GM12878 (cell line): ENCODE results near the gene UBA6. TPM values are rescaled to one million over a fixed set of nuclear protein-coding genes. Genes with fewer than 3 reads are reported as not detected.

ENCODE experiments used
- ATAC-seq: fragments of 200-7000 bp; cut with Tn5 transposase; 3 replicates; pipeline ENCODE4 v1.9.1; 2020; ENCODE audit warnings: mild to moderate bottlenecking, moderate library complexity
- BruUV-seq: library from RNA; stranded (reverse); fragments of 400-500 nt; replicated peaks from 2 replicates; lab custom pipeline; 2021; lab: Mats Ljungman, UMichigan
- CTCF ChIA-PET: fragments of 300-600 bp; sonication (Branson Sonifier 250); formaldehyde crosslinking; extraction: SDS; loops from one replicate; lab custom pipeline; 2021; ENCODE audit warnings: inconsistent platforms; lab: Yijun Ruan, JAX
- POLR2A ChIA-PET: fragments of 350-600 bp; formaldehyde crosslinking; extraction: SDS; loops from one replicate; lab custom pipeline; 2021; ENCODE audit warnings: inconsistent platforms; lab: Charles Lee
- RAD21 ChIA-PET: fragments of 300-600 bp; sonication (Branson Sonifier 250); formaldehyde crosslinking; loops from one replicate; lab custom pipeline; 2023; ENCODE audit warnings: antibody characterized with exemption; ENCODE audit not compliant: unreplicated experiment; lab: Charles Lee
- SMC1A ChIA-PET: fragments of 300-600 bp; sonication (Branson Sonifier 250); formaldehyde crosslinking; loops from one replicate; lab custom pipeline; 2023; ENCODE audit not compliant: unreplicated experiment, uncharacterized antibody; lab: Charles Lee
- DNase-seq: peaks from one replicate; pipeline ENCODE4 v3.0.0-alpha.2; 2011; ENCODE audit warnings: low read depth, low spot score
- FAIRE-seq: peaks from 3 replicates; lab custom pipeline; 2011; peaks lifted over from hg19 to GRCh38; lab: Jason Lieb, UNC
- H2AFZ ChIP-seq: 2 replicates; pipeline ENCODE4 v1.6.0; 2011; ENCODE audit warnings: low read depth, low read length, control low read depth; ENCODE audit not compliant: control insufficient read depth
- H3K27ac ChIP-seq: 2 replicates; pipeline ENCODE4 v1.5.1; 2011; ENCODE audit warnings: control low read depth; ENCODE audit not compliant: control insufficient read depth, insufficient read depth
- H3K27me3 ChIP-seq, 2 experiments: replicated peaks in 1 of 2; 2 replicates each; pipeline versions ENCODE4 v1.6.0 to v1.6.1; 2011; ENCODE audit warnings: low read length in 1 of 2; ENCODE audit not compliant: control insufficient read depth in 2 of 2, insufficient read depth in 2 of 2
- H3K36me3 ChIP-seq, 2 experiments: 2 replicates each; pipeline ENCODE4 v1.5.1; 2011; ENCODE audit warnings: low read length in 1 of 2; ENCODE audit not compliant: control insufficient read depth in 2 of 2, insufficient read depth in 2 of 2
- H3K4me1 ChIP-seq: 2 replicates; pipeline ENCODE4 v1.6.1; 2011; ENCODE audit warnings: mild to moderate bottlenecking, low read length, moderate library complexity, mixed read lengths; ENCODE audit not compliant: control insufficient read depth, insufficient read depth
- H3K4me2 ChIP-seq: 2 replicates; pipeline ENCODE4 v1.6.0; 2011; ENCODE audit warnings: control low read depth; ENCODE audit not compliant: control insufficient read depth, insufficient read depth
- H3K4me3 ChIP-seq: fragments of 200-600 bp; sonication (generic); 2 replicates; pipeline ENCODE4 v1.5.1; 2016
- H3K79me2 ChIP-seq: 2 replicates; pipeline ENCODE4 v1.6.0; 2011; ENCODE audit warnings: low read length; ENCODE audit not compliant: control insufficient read depth, insufficient read depth
- H3K9ac ChIP-seq: 2 replicates; pipeline ENCODE4 v1.8.0; 2011; ENCODE audit warnings: low read length, control low read depth, mixed read lengths; ENCODE audit not compliant: control insufficient read depth, insufficient read depth
- H3K9me3 ChIP-seq: replicated peaks from 3 replicates; pipeline ENCODE4 v1.5.1; 2011; ENCODE audit warnings: mild to moderate bottlenecking, low read length; ENCODE audit not compliant: control insufficient read depth, insufficient read depth
- H4K20me1 ChIP-seq: 2 replicates; pipeline ENCODE4 v1.6.0; 2011; ENCODE audit not compliant: control insufficient read depth, insufficient read depth
- MXI1 ChIP-seq: fragments of 150-350 bp; IDR thresholded peaks from 2 replicates; pipeline ENCODE4 v1.6.1; 2011; ENCODE audit warnings: low read depth, mild to moderate bottlenecking, inconsistent platforms, low read length, improper control_type of control experiment
- NBN ChIP-seq: fragments of 450-650 bp; IDR thresholded peaks from 2 replicates; pipeline ENCODE4 v1.6.1; 2016
- PBX3 ChIP-seq: IDR thresholded peaks from 2 replicates; pipeline ENCODE4 v1.6.1; 2011; ENCODE audit warnings: mild to moderate bottlenecking, low read depth, low read length, moderate library complexity; ENCODE audit not compliant: insufficient replicate concordance
- POU2F2 ChIP-seq: IDR thresholded peaks from 3 replicates; pipeline ENCODE4 v1.6.1; 2011; ENCODE audit warnings: low read depth, mild to moderate bottlenecking, low read length, borderline replicate concordance
- SREBF1 ChIP-seq: IDR thresholded peaks from 2 replicates; pipeline ENCODE4 v1.6.1; 2012; ENCODE audit warnings: mild to moderate bottlenecking, low read length
- TCF3 ChIP-seq: IDR thresholded peaks from 2 replicates; pipeline ENCODE4 v1.6.1; 2012; ENCODE audit warnings: low read depth, mild to moderate bottlenecking, low read length, borderline replicate concordance; ENCODE audit not compliant: insufficient read depth
- WRNIP1 ChIP-seq: IDR thresholded peaks from 2 replicates; pipeline ENCODE4 v1.6.1; 2011; ENCODE audit warnings: low read depth, low read length, improper control_type of control experiment, borderline replicate concordance
- WGBS: methylation state at CpG from one replicate; pipeline ENCODE4 v1.1.6; 2016; ENCODE audit warnings: low lambda C conversion rate; ENCODE audit not compliant: insufficient replicate concordance, insufficient coverage; ENCODE audit errors: missing lambda C conversion rate; 5-methylcytosine and 5-hydroxymethylcytosine counted together
- in situ Hi-C: fragments of 300-500 bp; cut with MboI; formaldehyde crosslinking; loops from 9 replicates; pipeline ENCODE4 v1.14.3; 2018; ENCODE audit warnings: mixed read lengths
- intact Hi-C: fragments of 100-400 bp; cut with micrococcal nuclease; formaldehyde crosslinking; loops from one replicate; pipeline ENCODE4 v1.14.2; 2022; ENCODE audit not compliant: unreplicated experiment
- polyA plus RNA-seq, 11 experiments: library from polyadenylated mRNA; depleted of rRNA in 4 of 11; unstranded in 6 of 11; stranded (reverse) in 5 of 11; fragments of >200 nt; fragmentation: Nextera tagmentation in 4 of 11; fragmentation: Illumina TruSeq in 1 of 11; extraction: Ambion mirVana in 4 of 11; extraction: Trizol in 1 of 11; gene quantifications; 1 replicate in 1 of 11; 2 replicates in 10 of 11; pipeline versions ENCODE4 v1.2.1 to v1.2.3, GENCODE V29; 2011 to 2016; ENCODE audit warnings: inconsistent platforms in 2 of 11, missing spikeins in 2 of 11, low read depth in 1 of 11
- total RNA-seq, 4 experiments: library from RNA; depleted of rRNA in 3 of 4; stranded (reverse); fragments of >200 nt in 3 of 4; fragmentation: Illumina TruSeq in 1 of 4; extraction: Trizol in 1 of 4; gene quantifications; 2 replicates each; pipeline versions ENCODE4 v1.2.1 to v1.2.3, GENCODE V29; 2013 to 2021
- TF ChIP-seq, protein P1 (sequence below): IDR thresholded peaks from 2 replicates; pipeline ENCODE4 v1.6.1; 2012; ENCODE audit warnings: mild to moderate bottlenecking, low read depth, low read length
- TF ChIP-seq, protein P2 (sequence below): IDR thresholded peaks from 2 replicates; pipeline ENCODE4 v1.6.1; 2011; ENCODE audit warnings: low read depth, mild to moderate bottlenecking, low read length, moderate library complexity, borderline replicate concordance; ENCODE audit errors: extremely low read depth
- TF ChIP-seq, protein P3 (sequence below): fragments of 450-650 bp; IDR thresholded peaks from 2 replicates; pipeline ENCODE4 v1.6.1; 2017; ENCODE audit warnings: mild to moderate bottlenecking, moderate library complexity

Gene UBA6
- total and polyA plus RNA-seq, 10 of the 15 experiments (the other 5 are each of a cell fraction or from before 2014, with no cell fraction given): 7.9 to 70.6 (median 34.7) TPM

- TF ChIP-seq, protein P1, sequence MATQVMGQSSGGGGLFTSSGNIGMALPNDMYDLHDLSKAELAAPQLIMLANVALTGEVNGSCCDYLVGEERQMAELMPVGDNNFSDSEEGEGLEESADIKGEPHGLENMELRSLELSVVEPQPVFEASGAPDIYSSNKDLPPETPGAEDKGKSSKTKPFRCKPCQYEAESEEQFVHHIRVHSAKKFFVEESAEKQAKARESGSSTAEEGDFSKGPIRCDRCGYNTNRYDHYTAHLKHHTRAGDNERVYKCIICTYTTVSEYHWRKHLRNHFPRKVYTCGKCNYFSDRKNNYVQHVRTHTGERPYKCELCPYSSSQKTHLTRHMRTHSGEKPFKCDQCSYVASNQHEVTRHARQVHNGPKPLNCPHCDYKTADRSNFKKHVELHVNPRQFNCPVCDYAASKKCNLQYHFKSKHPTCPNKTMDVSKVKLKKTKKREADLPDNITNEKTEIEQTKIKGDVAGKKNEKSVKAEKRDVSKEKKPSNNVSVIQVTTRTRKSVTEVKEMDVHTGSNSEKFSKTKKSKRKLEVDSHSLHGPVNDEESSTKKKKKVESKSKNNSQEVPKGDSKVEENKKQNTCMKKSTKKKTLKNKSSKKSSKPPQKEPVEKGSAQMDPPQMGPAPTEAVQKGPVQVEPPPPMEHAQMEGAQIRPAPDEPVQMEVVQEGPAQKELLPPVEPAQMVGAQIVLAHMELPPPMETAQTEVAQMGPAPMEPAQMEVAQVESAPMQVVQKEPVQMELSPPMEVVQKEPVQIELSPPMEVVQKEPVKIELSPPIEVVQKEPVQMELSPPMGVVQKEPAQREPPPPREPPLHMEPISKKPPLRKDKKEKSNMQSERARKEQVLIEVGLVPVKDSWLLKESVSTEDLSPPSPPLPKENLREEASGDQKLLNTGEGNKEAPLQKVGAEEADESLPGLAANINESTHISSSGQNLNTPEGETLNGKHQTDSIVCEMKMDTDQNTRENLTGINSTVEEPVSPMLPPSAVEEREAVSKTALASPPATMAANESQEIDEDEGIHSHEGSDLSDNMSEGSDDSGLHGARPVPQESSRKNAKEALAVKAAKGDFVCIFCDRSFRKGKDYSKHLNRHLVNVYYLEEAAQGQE: no peak
- TF ChIP-seq POU2F2 (no peak), MXI1 (no peak), SREBF1 (no peak), TCF3 (no peak)
Observed at GRCh38 chr4:67615119-67615518, 85.8 kb downstream of the UBA6 start (continued).

DNA sequence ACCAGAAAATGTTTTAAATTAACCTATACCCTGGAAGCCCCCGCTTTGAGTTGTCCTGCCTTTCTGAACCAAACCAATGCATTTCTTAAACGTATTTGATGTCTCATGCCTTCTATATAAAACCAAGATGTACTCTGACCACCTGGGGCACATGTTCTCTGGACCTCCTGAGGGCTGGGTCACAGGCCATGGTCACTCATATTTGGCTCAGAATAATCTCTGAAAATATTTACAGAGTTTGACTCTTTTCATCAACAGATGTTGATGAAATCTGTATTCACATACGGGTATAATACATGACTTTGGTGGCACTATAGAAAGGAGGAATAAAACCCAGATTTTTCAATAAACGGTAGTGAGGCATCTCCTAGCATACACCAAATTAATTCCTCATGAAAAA, 86.8 kb downstream of the UBA6 start:
- ATAC-seq: no peak
- H3K4me1 ChIP-seq: peaks cover 4% of the 10 kb centered on the region; the same call in 1 of the 2 replicates
- no peak overlapping the region for H3K4me3 ChIP-seq
- H4K20me1 ChIP-seq: no peaks in the 10 kb centered on the region
- no TSS peak for BruUV-seq
- no peaks in the 10 kb centered on the region for H3K27me3 ChIP-seq
- peaks cover 2 to 4% of the 10 kb centered on the region in 2 experiments; a peak in 3 of 4 replicates for H3K36me3 ChIP-seq
- no peak for FAIRE-seq
- no peak overlapping the region for H3K27ac ChIP-seq
- H3K9ac ChIP-seq: no peak overlapping the region
- intact Hi-C loops: no loop called here
- CTCF ChIA-PET: no interaction called here
- SMC1A ChIA-PET: no interaction called here
- no peaks in the 10 kb centered on the region for H3K79me2 ChIP-seq
- RAD21 ChIA-PET: no interaction called here
- 97% methylated on average over 4 of the region's 4 CpGs for WGBS
- no peak for DNase-seq
- no peak overlapping the region for H3K4me2 ChIP-seq
- peaks cover 4% of the 10 kb centered on the region; the same call in 2 of the 3 replicates for H3K9me3 ChIP-seq
- POLR2A ChIA-PET: interaction anchor here (1.3 to 1.5 kb wide), 2 partner anchors 8 to 11 kb away, joined by 3 read pairs; no protein-coding TSS in a partner anchor
- no peak overlapping the region for H2AFZ ChIP-seq
- in situ Hi-C loops: no loop called here
- no peak for TF ChIP-seq PBX3
- TF ChIP-seq NBN: no peak
- TF ChIP-seq, protein P2, sequence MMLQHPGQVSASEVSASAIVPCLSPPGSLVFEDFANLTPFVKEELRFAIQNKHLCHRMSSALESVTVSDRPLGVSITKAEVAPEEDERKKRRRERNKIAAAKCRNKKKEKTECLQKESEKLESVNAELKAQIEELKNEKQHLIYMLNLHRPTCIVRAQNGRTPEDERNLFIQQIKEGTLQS: no peak
- TF ChIP-seq, protein P3, sequence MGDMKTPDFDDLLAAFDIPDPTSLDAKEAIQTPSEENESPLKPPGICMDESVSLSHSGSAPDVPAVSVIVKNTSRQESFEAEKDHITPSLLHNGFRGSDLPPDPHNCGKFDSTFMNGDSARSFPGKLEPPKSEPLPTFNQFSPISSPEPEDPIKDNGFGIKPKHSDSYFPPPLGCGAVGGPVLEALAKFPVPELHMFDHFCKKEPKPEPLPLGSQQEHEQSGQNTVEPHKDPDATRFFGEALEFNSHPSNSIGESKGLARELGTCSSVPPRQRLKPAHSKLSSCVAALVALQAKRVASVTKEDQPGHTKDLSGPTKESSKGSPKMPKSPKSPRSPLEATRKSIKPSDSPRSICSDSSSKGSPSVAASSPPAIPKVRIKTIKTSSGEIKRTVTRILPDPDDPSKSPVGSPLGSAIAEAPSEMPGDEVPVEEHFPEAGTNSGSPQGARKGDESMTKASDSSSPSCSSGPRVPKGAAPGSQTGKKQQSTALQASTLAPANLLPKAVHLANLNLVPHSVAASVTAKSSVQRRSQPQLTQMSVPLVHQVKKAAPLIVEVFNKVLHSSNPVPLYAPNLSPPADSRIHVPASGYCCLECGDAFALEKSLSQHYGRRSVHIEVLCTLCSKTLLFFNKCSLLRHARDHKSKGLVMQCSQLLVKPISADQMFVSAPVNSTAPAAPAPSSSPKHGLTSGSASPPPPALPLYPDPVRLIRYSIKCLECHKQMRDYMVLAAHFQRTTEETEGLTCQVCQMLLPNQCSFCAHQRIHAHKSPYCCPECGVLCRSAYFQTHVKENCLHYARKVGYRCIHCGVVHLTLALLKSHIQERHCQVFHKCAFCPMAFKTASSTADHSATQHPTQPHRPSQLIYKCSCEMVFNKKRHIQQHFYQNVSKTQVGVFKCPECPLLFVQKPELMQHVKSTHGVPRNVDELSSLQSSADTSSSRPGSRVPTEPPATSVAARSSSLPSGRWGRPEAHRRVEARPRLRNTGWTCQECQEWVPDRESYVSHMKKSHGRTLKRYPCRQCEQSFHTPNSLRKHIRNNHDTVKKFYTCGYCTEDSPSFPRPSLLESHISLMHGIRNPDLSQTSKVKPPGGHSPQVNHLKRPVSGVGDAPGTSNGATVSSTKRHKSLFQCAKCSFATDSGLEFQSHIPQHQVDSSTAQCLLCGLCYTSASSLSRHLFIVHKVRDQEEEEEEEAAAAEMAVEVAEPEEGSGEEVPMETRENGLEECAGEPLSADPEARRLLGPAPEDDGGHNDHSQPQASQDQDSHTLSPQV: no peak
- TF ChIP-seq WRNIP1: no peak
